Hematopoietic multipotent progenitor cell treated with erythropoietin and hydrocortisone succinate and interleukin-3 and kit ligand, for 4 days (in vitro differentiated cells): ENCODE measurements around the gene TBP.
"Not testable (repeated sequence)": the region's sequence is repeated elsewhere in the genome, so short reads cannot be mapped to it uniquely, and the experiment has no call there.

Experiments used
- DNase-seq: peaks from one replicate; pipeline ENCODE4 v3.0.0-alpha.2; 2015

TBP gene

GRCh38 chr6:170612256-170612804 is 58.2 kb downstream of the TBP start:
- not testable (repeated sequence) for DNase-seq

- not testable (repeated sequence) for DNase-seq
These were observed 61.9 kb downstream of the TBP start for GRCh38 chr6:170616020-170616554.
